GM15510 (cell line): ENCODE data around the gene IFIT3.

Source experiments
- POLR2A ChIP-seq: IDR thresholded peaks from 3 replicates; pipeline ENCODE4 v1.6.1; 2011; ENCODE audit warnings: borderline replicate concordance; ENCODE audit not compliant: insufficient read length; ENCODE audit errors: extremely low read depth

The IFIT3 gene

DNA sequence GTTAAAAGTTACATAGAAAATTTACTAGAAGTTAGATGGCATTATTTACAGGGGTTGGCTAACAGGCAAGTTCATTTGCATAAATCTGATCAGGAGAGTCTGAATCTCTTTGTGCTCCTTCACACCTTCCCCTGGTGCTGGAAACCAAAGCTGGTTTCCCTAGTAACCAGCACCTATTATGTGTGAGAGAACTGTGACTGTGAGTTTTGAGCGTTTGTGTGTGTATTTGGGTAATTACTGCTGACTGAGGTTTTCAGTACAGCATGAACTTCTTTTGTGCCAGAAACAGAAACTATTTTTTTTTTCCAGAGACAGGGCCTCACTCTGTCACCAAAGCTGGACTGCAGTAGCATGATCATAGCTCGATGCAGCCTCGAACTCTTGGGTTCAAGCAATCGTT, 39.7 kb downstream of the IFIT3 start:
- no peak for TF ChIP-seq POLR2A

DNA sequence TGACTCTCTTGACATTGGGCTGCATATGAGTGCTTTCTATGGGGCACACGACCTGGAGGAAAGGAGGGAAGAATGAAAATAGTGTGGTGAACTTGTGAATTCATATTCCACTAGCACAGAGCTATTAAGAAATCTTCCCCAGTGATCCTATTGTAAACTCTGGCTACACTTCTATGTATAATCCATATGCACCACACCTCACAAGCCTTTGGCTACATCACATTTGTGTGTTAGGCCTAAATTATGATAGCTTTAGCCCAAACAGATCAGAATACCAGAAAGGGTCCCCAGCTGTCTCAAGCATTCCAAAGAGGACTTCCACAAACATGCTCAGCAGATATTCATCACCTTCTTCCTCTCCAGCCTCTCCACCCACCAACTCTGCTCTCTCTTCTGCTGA, 40.3 kb downstream of the IFIT3 start:
- no peak for TF ChIP-seq POLR2A

DNA sequence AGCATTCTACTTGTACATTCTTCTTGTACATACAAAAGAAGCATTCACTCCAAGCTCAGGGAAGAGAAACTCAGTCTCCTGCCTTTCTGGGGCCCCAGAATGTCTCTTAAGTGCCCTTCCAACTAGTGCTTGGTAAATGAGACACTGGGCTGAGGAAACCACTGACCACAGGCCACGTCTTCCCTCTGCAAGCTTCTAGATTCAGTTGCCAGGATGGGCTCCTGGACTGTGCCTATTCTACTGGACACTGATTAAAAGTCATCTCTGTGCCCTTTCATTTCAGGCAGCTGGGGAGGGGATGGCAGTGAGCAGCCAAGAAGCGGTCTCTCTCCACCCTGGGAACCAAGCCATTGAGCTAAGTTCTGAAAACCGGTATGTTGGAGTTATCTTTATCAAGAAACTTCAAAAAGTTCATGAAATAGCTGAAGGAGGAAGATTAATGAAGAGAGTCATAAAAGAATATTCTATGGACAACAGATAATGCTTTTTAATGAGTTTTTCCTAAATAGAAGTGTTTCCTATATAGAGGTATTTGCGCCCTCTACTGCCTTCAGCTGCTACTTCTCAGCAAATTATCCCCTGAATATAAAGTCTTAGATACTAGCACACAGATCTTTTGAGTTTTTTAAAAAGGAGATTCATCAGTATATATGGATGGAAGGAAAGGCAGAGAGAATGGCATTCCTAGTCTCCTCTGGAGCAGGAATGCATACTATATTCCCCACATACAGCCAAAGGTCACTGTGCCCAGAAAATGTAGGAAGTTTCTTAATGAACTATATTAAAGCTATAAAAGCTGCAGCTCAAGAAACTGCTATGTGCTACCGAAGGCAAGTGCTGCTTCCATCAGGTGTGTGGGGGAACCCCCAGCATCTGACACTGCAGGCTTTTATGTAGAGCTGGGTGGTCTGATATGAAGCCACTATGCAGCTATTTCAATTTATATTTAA, 41.6 kb downstream of the IFIT3 start:
- TF ChIP-seq POLR2A: no peak

DNA sequence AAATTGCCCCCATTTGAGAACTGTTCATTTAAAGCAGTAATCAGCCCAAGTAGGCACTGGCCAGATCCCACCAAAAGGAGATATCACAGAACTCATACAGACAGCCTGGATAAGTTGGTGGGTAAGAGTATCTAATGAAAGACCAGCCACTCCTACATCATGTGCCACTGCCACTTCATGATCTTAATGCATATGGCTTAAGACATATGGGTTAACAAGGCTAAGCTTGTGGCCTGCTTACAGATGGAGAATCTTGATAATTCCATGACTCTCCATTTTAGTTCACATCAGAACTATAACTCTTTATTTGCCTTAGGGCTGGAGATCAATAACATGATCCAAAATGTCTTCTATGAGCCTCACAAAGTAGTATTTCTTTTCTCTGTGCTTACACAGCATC, 43.3 kb downstream of the IFIT3 start:
- no peak for TF ChIP-seq POLR2A

DNA sequence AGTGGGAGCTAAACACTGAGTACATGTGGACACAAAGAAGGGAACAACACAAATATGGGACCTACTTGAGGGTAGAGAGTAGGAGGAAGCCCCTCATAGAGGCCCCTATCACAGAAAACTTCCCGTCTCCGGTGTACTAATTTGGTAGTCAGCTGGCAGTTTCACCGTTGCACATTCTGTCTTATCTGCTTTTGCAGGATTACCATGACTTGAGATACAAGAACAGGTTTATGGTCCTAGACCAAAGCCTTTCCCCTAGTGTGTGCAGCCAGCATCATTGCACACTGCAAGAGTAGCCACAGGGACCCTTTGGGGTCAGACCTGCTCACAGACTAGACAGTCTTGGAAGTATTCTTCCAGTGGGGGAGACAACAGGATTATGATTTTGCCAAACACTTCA, 44.2 kb downstream of the IFIT3 start:
- TF ChIP-seq POLR2A: no peak

DNA sequence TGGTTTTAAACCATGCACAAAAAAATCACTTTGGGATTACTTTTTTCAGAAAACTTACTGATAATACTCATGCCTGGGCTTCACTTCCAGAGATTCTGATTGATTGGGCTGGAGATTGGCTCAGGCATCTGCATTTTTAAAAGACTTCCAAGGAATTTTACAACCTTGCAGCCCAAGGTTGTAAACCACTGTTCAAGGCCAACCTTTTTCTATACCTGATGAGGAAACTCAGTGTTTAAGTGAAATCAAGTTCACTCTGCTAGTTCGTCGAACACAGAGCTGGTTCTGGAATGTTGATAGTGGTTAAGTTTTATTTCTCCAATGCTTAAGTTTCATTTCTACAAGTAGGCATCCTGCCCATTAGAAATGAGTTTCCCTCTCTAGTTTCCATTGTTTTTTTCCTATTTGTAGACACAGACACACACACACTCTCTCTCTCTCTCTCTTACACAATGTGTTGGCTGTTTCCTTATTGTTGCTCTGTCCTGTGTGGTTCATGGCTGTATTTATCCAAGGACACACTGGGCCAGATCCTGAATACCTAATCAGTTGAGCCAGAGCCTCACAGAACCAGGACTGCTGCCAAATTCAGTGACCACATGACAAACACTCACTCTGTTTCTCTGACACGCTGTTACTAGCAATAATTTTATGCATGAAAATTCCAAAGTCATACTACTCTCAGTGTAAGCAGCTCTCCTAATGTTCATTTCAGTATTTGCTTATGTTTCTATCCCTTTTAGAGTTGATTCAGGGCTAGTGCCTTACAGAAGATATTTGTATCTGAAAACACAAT, 46.3 kb downstream of the IFIT3 start:
- no peak for TF ChIP-seq POLR2A

DNA sequence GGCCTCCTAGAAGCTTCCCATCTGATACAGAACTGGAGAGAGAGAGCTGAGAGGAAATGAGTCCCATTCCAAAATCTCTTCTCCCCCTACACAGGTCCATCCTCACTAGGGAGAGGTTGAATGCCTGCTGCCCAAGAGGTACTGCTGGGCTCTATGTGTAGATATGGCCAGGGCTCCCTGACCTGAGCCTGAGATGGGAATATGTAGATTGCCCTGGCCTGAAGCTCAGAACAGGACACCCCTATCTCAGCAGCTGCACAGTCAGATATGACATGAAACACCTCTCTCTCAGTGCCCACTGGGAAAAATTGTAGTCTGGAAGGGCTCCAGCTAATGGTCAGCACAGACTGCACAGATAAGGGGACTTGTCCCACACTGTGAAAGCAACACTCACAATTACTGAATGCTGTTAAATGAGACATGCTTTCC, 46.9 kb downstream of the IFIT3 start:
- TF ChIP-seq POLR2A: no peak

DNA sequence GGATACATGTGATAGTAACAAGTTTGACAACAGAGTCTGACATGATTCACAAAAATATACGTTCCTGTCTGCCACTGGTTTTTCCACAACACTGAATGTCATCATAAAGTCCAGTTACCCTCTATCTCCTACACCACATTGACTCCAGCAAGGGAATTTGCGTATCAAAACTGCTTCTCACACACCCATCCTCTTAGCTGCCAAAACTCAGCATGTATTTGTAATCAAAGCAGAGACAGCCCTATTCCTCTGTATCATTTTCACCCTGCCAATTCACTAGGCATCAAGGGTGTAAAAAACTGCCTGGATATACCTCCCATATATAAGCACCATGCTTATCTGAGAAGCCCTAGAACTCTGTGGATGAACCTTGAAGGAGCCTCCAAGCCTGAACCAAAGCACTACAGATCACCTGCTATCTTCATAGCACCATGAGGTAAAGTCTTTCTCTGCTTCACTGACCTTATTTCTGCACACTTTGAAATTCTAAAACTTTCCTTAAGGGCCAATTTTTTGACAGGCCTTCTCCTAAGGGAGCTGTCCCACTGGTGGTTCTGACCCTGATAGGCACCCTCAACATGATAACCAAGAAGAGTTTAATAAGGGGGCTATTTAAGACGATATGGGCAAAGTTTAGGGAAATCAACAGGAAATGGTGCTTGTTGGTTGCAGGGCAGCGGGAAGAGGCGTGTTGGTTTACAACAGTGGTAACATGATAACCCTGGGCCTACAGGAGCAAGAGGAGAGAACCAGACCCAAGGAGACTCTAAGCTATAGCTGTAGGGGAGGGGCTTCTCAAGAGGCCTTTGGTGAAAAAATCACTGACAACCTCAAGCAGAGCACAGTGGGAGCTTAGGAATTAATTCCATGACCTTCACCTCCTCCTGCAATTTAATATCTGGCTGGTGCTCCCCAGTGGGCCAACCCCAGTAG, 50.2 kb downstream of the IFIT3 start, which contains the start of gene IFIT1B:
IFIT1B (plus strand) TSS at position 352 of the 933 bp plus-strand sequence; CDS start at position 432, 80 bp downstream.
- TF ChIP-seq POLR2A: no peak

DNA sequence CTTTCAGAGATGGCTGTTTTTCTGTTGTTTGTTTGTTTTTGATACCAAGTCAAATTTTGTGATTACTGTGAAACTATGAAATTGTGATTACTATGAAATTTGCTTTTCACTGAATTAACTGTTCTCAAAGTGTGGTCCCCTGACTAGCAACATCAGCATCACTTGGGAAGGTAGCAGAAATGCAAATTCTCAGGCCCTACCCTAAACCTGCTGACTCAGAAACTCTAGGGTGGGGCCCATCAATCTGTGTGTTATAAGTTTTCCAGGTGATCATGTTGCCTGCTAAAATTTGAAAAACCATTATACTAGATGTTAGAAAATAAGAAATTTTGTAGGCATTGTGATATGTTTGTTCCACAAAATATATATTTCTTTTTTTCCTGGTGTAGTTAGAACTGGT, 51.3 kb downstream of the IFIT3 start:
- TF ChIP-seq POLR2A: no peak

DNA sequence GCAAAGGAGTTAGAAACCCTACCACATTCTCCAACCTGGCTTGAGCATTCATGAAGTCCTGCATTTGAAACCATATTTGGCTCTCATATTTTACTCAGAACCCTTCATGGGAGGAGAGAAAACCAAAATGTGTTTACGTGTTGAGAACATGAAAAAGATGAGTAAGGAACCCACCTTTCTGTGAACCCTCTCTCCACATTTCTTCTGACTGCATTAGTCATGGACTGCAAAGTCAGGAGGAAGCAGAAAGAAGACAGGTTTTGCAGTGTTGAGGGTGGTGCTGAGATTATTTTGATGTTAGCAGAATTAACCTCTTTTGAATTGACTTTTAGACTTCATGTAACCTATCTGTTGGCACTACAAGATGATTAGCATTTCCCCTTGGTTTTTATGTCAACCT, 55.0 kb downstream of the IFIT3 start:
- TF ChIP-seq POLR2A: no peak

DNA sequence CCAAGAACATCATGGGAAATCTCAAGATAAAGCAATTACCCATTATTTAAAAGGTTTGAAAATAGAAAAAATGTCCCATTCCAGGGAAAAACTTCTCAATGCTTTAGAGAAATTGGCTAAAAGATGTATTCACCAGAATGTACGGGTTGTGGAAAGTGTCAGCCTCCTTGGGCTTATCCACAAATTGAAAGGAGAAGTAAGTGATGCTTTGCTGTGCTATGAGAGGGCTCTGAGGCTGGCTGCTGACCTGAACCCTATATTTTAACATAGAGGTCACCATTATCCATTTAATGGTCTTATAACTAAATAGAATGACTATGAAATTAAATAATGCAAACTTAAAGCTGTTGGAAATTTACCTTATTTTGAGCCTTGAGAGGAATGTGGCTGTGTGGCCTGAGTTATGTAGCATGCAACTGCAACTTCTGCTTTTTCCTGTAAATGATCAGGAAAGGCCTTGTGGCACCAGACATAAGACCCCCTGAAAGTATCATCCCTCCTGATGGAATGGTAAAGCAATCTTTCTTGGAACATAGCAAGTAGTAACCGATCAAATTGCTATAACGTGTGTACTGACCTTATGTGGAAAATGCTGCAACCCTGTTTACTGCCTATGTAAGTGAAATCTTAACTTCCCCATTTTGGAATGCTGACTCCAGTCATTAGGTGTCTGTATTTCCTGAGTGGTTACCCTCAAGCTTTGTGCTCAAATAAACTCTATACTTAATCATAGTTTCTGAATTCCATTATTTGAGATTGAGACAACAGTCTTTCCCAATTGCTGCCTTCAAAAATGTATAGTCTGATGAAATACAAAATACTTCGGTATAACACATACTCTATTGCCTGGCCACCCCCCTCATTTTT, 56.9 kb downstream of the IFIT3 start:
- no peak for TF ChIP-seq POLR2A

DNA sequence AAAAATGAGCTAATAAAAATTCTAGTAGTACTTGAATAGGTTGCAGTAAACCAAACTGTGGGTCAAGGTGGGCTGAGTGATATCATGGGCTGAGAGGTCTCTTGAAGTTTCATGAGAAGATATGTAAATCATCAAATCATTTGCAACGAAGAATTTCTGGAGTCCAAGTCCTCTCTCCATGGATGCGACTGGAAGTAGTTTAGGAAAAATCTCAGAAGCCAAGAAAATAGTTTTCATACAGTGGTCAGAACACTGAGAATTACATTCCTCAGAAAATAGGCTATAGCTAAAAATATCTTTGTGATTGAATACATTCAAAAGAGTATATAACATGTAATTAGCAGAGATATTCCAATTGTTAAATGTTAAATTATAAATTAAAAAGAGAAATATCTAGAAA, 61.0 kb downstream of the IFIT3 start:
- no peak for TF ChIP-seq POLR2A

DNA sequence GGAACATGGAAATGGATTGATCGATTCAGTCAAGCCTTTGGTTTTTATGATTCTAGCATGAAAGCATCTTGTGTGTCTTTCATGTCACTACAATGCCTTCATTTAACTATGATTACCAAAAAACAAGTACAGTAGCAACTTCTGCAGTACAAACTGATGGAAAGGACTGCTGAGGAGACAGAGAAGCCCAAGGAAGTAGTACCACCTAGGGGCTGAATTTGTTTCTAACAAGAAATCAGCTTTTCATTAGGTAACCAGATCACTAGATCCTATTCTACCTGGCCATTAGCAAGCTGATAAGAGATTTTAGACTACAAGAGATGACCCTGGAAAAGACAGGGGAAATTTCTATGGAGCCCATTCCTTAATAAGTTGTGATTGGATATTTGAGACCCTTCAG, 61.5 kb downstream of the IFIT3 start:
- no peak for TF ChIP-seq POLR2A
